ENCODE data around the gene CR1L.
A peak's percentile ranks its signal among the peaks of the same experiment; 100 is the strongest.
"Not testable (repeated sequence)": the region's sequence is repeated elsewhere in the genome, so short reads cannot be mapped to it uniquely, and the experiment has no call there.

The CR1L gene

GRCh38 chr1:207628776-207629175 is 16.2 kb upstream of the CR1L start:
- Histone ChIP-seq H3K4me1 (ENCODE audit: control insufficient read depth, insufficient read depth, low read length) (no peaks in the 10 kb centered on the region), H3K9ac (ENCODE audit: low read length in 2 of 2) (no peak overlapping the region), H3K27me3 (ENCODE audit: control insufficient read depth in 1 of 2, insufficient read depth in 2 of 2, low read length in 2 of 2) (no peaks in the 10 kb centered on the region), H3K36me3 (ENCODE audit: control insufficient read depth in 2 of 2, insufficient read depth in 2 of 2, low read length in 2 of 2) (no peaks in the 10 kb centered on the region), H3K9me3 (ENCODE audit: control insufficient read depth in 2 of 2, low read length in 2 of 2) (no peaks in the 10 kb centered on the region), H3K4me3 (ENCODE audit: low read length in 2 of 2) (no peak overlapping the region), H3K27ac (ENCODE audit: low read length) (no peak overlapping the region)

DNA sequence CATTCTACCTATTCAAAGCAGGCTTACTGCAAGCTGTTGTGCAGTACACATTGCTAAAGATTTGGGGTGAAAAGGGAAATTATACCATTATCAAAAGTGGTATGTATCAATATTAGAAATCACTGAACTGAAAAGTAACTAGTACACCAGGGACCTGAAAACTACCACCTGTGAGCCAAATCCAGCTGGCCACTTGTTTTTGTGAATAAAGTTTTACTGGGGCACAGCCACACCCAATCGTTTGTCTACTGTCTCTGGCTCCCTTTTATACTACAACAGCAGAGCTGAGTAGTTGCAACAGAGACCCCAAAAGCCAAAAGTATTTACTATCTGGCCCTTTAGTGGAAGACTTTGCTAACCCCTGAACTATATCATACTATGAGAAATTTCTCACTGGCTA is 13.8 kb upstream of the CR1L start:
- Histone ChIP-seq H3K36me3 (ENCODE audit: control insufficient read depth in 2 of 2, insufficient read depth in 2 of 2, low read length in 2 of 2) (no peaks in the 10 kb centered on the region), H3K27me3 (ENCODE audit: control insufficient read depth in 1 of 2, insufficient read depth in 2 of 2, low read length in 2 of 2) (no peaks in the 10 kb centered on the region), H3K9ac (ENCODE audit: low read length in 2 of 2) (no peak overlapping the region), H3K4me1 (ENCODE audit: control insufficient read depth, insufficient read depth, low read length) (no peaks in the 10 kb centered on the region), H3K4me3 (ENCODE audit: low read length in 2 of 2) (no peak overlapping the region), H3K27ac (ENCODE audit: low read length) (no peak overlapping the region), H3K9me3 (ENCODE audit: control insufficient read depth in 2 of 2, low read length in 2 of 2) (no peaks in the 10 kb centered on the region)

DNA sequence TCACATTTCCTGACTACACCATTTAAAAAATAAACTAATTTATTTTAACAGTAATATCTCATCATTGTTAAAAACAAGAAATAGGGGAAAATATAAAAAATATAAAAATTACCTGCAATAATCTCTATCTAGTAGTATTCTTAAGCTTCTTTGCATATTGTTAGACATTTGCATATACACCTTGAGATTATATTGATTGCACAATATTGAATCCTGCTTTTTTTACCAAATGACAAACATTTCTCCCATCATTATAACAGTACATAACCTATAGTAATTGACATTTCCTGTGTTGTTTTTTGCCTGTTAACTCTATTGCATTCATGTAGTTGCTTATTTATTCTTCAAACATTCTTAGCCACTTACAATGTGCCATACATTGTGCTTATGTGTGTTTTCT is 11.7 kb upstream of the CR1L start:
- no peak overlapping the region for H3K4me3 ChIP-seq (ENCODE audit: low read length in 2 of 2)
- no peak overlapping the region for H3K9ac ChIP-seq (ENCODE audit: low read length in 2 of 2)
- H3K36me3 ChIP-seq (ENCODE audit: control insufficient read depth in 2 of 2, insufficient read depth in 2 of 2, low read length in 2 of 2): no peaks in the 10 kb centered on the region
- no peak overlapping the region for H3K27ac ChIP-seq (ENCODE audit: low read length)
- no peaks in the 10 kb centered on the region for H3K27me3 ChIP-seq (ENCODE audit: control insufficient read depth in 1 of 2, insufficient read depth in 2 of 2, low read length in 2 of 2)
- no peaks in the 10 kb centered on the region for H3K4me1 ChIP-seq (ENCODE audit: control insufficient read depth, insufficient read depth, low read length)
- no peaks in the 10 kb centered on the region for H3K9me3 ChIP-seq (ENCODE audit: control insufficient read depth in 2 of 2, low read length in 2 of 2)

DNA sequence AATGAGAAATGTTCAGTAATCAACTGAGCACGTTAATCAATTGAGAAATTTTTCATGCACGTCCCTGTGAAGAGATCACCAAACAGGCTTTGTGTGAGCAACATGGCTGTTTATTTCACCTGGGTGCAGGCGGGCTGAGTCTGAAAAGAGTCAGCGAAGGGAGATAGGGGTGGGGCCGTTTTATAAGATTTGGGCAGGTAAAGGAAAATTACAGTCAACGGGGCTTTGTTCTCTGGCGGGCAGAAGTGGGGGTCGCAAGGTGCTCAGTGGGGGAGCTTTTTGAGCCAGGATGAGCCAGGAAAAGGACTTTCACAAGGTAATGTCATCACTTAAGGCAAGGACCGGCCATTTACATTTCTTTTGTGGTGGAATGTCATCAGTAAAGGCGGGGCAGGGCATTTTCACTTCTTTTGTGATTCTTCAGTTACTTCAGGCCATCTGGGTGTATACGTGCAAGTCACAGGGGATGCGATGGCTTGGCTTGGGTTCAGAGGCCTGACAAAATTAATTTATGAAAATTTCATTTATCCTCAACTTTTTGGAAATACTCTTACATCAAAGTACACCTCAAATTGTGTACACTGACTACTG is 11.1 kb upstream of the CR1L start:
- H3K4me1 ChIP-seq (ENCODE audit: control insufficient read depth, insufficient read depth, low read length); H3K27me3 ChIP-seq (ENCODE audit: control insufficient read depth in 1 of 2, insufficient read depth in 2 of 2, low read length in 2 of 2); H3K27ac ChIP-seq (ENCODE audit: low read length); H3K9me3 ChIP-seq (ENCODE audit: control insufficient read depth in 2 of 2, low read length in 2 of 2); H3K4me3 ChIP-seq (ENCODE audit: low read length in 2 of 2); H3K36me3 ChIP-seq (ENCODE audit: control insufficient read depth in 2 of 2, insufficient read depth in 2 of 2, low read length in 2 of 2); H3K9ac ChIP-seq (ENCODE audit: low read length in 2 of 2): not testable (repeated sequence)

DNA sequence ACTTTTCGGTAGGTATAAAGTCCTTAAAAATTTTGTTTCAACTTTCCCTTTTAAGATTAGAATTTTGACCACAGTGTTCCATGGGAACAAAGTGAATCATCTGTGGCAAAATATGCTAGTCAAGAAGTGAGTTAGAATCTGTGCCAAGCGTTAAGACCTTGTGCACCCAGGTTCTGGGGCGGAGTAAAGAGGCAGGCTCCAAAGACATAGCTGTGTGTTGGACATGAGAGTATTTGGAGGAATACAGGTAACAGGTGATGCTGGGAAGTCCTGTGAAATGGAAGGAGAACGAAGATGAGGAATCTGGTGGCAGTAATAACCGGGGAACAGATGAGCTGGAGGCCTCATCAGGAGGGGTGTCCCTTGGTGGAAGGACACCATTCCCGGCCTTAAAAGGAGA is 10.6 kb upstream of the CR1L start:
- not testable (repeated sequence) for H3K4me1 ChIP-seq (ENCODE audit: control insufficient read depth, insufficient read depth, low read length); H3K27me3 ChIP-seq (ENCODE audit: control insufficient read depth in 1 of 2, insufficient read depth in 2 of 2, low read length in 2 of 2); H3K4me3 ChIP-seq (ENCODE audit: low read length in 2 of 2); H3K9me3 ChIP-seq (ENCODE audit: control insufficient read depth in 2 of 2, low read length in 2 of 2); H3K36me3 ChIP-seq (ENCODE audit: control insufficient read depth in 2 of 2, insufficient read depth in 2 of 2, low read length in 2 of 2); H3K27ac ChIP-seq (ENCODE audit: low read length); H3K9ac ChIP-seq (ENCODE audit: low read length in 2 of 2)

- not testable (repeated sequence) for H3K9ac ChIP-seq (ENCODE audit: low read length in 2 of 2); H3K36me3 ChIP-seq (ENCODE audit: control insufficient read depth in 2 of 2, insufficient read depth in 2 of 2, low read length in 2 of 2); H3K9me3 ChIP-seq (ENCODE audit: control insufficient read depth in 2 of 2, low read length in 2 of 2); H3K4me3 ChIP-seq (ENCODE audit: low read length in 2 of 2); H3K4me1 ChIP-seq (ENCODE audit: control insufficient read depth, insufficient read depth, low read length); H3K27me3 ChIP-seq (ENCODE audit: control insufficient read depth in 1 of 2, insufficient read depth in 2 of 2, low read length in 2 of 2); H3K27ac ChIP-seq (ENCODE audit: low read length)
Observed at GRCh38 chr1:207635569-207636186, 9.3 kb upstream of the CR1L start.

- H3K4me1 ChIP-seq (ENCODE audit: control insufficient read depth, insufficient read depth, low read length); H3K9ac ChIP-seq (ENCODE audit: low read length in 2 of 2); H3K36me3 ChIP-seq (ENCODE audit: control insufficient read depth in 2 of 2, insufficient read depth in 2 of 2, low read length in 2 of 2); H3K9me3 ChIP-seq (ENCODE audit: control insufficient read depth in 2 of 2, low read length in 2 of 2); H3K4me3 ChIP-seq (ENCODE audit: low read length in 2 of 2); H3K27ac ChIP-seq (ENCODE audit: low read length); H3K27me3 ChIP-seq (ENCODE audit: control insufficient read depth in 1 of 2, insufficient read depth in 2 of 2, low read length in 2 of 2): not testable (repeated sequence)
Observed at GRCh38 chr1:207638487-207639145, 6.3 kb upstream of the CR1L start.

DNA sequence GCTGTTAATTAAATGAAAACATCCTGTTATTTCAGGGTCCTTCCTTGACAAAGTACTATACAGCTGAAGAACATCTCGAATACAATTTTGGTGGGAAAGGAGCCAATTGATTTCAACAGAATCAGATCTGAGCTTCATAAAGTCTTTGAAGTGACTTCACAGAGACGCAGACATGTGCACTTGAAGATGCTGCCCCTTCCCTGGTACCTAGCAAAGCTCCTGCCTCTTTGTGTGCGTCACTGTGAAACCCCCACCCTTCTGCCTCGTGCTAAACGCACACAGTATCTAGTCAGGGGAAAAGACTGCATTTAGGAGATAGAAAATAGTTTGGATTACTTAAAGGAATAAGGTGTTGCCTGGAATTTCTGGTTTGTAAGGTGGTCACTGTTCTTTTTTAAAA is 5.6 kb upstream of the CR1L start:
- H3K36me3 ChIP-seq (ENCODE audit: control insufficient read depth in 2 of 2, insufficient read depth in 2 of 2, low read length in 2 of 2); H3K9me3 ChIP-seq (ENCODE audit: control insufficient read depth in 2 of 2, low read length in 2 of 2); H3K4me3 ChIP-seq (ENCODE audit: low read length in 2 of 2); H3K27ac ChIP-seq (ENCODE audit: low read length); H3K9ac ChIP-seq (ENCODE audit: low read length in 2 of 2); H3K27me3 ChIP-seq (ENCODE audit: control insufficient read depth in 1 of 2, insufficient read depth in 2 of 2, low read length in 2 of 2); H3K4me1 ChIP-seq (ENCODE audit: control insufficient read depth, insufficient read depth, low read length): not testable (repeated sequence)

DNA sequence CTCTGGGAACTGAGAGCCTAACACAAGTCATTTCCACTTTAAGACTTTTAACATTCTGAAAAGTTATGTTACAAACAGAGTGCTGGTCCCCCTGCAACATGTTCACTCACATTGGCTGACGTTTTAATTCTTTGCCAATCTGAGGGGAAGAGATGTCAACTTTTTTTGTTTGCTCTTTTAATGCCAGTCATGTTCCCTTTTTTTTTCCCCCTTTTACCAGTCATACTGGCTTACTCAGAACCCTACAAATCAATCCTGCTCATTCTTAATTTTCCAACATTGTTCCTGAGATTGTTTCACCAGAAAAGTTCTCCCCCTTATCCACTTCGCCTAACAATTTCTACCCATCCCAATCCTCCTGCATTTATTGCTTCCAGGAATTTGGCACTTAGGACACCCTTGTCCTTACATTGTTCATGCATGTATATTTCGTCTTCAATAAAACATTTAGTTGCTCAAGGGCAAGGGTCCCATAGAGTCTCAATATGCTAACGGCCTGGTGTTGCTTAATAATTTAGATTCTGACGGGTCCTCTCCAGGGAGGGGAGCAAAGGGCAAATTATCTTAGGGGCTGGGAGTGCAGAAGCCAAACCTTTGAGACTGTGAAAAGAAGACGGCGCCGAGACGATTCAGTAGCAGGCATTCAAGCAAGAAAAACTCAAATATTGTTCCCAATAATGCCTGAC is 624 bp upstream of the CR1L start:
- Histone ChIP-seq H3K9me3 (ENCODE audit: control insufficient read depth in 2 of 2, low read length in 2 of 2) (no peaks in the 10 kb centered on the region), H3K27me3 (ENCODE audit: control insufficient read depth in 1 of 2, insufficient read depth in 2 of 2, low read length in 2 of 2) (no peaks in the 10 kb centered on the region), H3K4me3 (ENCODE audit: low read length in 2 of 2) (peak overlapping the region; percentile 84 to 86), H3K4me1 (ENCODE audit: control insufficient read depth, insufficient read depth, low read length) (peaks cover 5% of the 10 kb centered on the region), H3K27ac (ENCODE audit: low read length) (no peak overlapping the region), H3K36me3 (ENCODE audit: control insufficient read depth in 2 of 2, insufficient read depth in 2 of 2, low read length in 2 of 2) (no peaks in the 10 kb centered on the region), H3K9ac (ENCODE audit: low read length in 2 of 2) (no peak overlapping the region)

DNA sequence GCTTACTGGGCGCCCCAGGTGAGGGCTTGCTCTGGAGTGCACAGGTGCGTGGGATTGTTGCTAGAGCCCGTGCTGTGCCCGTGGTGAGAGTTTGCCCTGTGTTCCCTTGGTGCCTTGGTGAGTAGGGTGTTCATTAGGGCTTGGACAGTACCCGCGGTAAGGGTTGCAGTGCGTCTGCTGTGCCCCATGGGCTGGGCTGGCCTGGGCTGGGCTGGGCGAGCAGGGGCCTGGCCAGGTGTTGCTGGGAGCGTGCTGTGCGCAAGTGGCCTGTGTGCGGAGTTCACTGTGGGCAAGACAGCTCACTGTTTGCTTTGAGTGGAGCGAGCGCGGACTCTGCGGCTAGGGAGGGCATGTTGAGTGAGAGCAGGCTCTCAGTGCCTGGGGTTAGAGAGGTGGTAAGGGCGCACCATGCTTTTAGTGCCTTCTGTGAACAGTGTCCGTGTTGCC is 725 bp downstream of the CR1L start:
- no peaks in the 10 kb centered on the region for H3K36me3 ChIP-seq (ENCODE audit: control insufficient read depth in 2 of 2, insufficient read depth in 2 of 2, low read length in 2 of 2)
- H3K4me3 ChIP-seq (ENCODE audit: low read length in 2 of 2): peak overlapping the region; percentile 84 to 86
- H3K27me3 ChIP-seq (ENCODE audit: control insufficient read depth in 1 of 2, insufficient read depth in 2 of 2, low read length in 2 of 2): no peaks in the 10 kb centered on the region
- no peak overlapping the region for H3K9ac ChIP-seq (ENCODE audit: low read length in 2 of 2)
- no peak overlapping the region for H3K27ac ChIP-seq (ENCODE audit: low read length)
- peaks cover 5% of the 10 kb centered on the region for H3K4me1 ChIP-seq (ENCODE audit: control insufficient read depth, insufficient read depth, low read length)
- no peaks in the 10 kb centered on the region for H3K9me3 ChIP-seq (ENCODE audit: control insufficient read depth in 2 of 2, low read length in 2 of 2)

GRCh38 chr1:207646171-207646570 is 1.2 kb downstream of the CR1L start:
- Histone ChIP-seq H3K27ac (ENCODE audit: low read length) (no peak overlapping the region), H3K27me3 (ENCODE audit: control insufficient read depth in 1 of 2, insufficient read depth in 2 of 2, low read length in 2 of 2) (no peaks in the 10 kb centered on the region), H3K9me3 (ENCODE audit: control insufficient read depth in 2 of 2, low read length in 2 of 2) (no peaks in the 10 kb centered on the region), H3K36me3 (ENCODE audit: control insufficient read depth in 2 of 2, insufficient read depth in 2 of 2, low read length in 2 of 2) (no peaks in the 10 kb centered on the region), H3K9ac (ENCODE audit: low read length in 2 of 2) (no peak overlapping the region), H3K4me1 (ENCODE audit: control insufficient read depth, insufficient read depth, low read length) (peaks cover 5% of the 10 kb centered on the region), H3K4me3 (ENCODE audit: low read length in 2 of 2) (no peak overlapping the region)
